CD4-positive, alpha-beta T cell treated with Interleukin-15 for 4 hours (primary cell): ENCODE data around the gene NFATC2.

Experiments used
- DNase-seq: peaks from one replicate; pipeline ENCODE4 v3.0.0-alpha.2; 2020; ENCODE audit warnings: low spot score

NFATC2 gene

DNA sequence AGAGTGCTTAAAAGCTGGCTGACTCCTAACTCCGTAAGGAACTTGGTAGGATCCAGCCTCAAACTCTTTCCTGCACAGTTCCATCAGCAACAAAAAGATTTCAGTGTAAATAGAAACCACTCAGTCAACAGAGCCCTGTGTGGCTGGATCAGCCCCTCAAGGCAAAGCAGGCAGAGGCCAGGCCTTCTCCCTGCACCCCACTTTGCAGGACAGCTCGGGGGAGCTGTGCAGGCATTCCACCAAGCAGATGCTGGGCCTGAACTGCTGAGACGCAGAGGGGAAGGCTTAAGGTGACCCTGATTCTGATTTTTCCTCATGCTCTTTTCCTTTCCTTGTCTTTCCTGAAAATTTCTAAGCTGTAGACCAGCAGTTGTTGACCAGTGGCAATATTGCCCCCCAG, 91.5 kb downstream of the NFATC2 start:
- no peak for DNase-seq

DNA sequence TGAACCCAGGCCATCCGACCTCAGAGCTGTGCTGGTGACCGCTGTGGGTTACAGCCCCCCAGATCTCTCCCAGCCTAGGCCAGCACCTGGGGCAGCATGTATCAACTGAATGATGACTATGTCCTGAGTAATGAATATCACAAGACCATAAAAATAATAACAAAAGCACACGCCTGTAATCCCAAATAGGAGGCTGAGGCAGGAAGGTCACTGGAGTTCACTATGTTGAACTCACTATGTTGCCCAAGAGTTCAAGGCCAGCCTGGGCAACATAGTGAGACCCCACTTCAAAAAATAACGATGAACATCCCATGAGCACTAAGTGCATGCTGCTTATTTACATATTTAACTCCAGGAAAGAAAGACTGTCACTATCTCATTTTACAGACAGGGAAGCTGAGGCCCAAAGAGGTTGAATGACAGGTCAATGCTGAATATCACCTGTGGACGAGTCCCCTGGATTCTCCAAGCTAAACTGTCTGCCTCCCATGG, 92.3 kb downstream of the NFATC2 start:
- DNase-seq = no peak

DNA sequence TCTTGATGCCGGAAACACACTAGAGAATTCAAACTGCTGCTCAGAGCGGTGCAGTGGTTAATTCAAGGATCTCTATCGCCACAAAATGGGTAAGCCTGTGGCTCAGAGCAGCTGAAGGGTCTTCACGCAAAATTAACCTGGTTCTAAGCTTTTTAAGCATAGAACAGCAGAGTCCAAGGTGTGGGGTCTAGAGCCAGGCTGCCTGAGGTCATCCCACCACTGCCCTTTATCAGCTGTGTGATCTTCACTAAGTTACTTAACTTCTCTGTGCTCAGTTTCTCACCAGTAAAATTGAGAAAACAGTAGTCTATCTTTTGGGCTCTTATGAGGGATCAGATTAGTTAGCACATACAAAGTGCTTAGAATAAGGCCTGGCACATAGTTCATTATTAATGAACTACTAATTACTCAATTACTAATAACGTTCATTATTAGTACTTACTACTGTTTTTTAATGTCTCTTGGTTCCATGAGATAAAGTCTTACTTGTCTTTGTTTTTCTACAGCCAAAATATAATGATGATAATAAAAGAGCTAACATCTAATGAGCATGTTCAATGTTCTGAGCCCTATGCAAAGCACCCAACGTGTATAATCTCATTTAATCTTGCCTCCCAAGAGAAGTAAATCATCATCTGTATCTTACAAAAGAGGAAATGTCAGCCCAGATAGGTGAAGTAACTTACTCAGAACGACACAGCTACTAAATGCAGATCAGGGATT, 92.9 kb downstream of the NFATC2 start:
- DNase-seq = no peak

DNA sequence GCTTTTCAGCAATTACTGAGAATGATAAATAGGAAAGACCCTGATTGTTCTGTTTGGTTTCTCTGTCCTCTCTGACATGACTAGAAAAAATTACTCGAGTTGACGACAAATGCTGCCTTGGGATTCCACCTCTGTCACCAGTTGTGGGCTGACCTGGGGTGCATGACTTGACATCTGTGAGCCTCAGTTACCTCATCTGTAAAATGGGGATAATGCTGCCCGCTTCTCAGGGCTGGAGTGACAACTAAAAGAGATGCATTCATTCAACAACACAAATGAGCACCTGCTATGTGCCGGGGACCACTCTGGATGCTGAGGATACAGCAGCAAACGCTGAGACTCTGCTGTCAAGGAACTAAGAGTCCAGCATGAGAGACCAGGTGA, 94.8 kb downstream of the NFATC2 start:
- DNase-seq = no peak

DNA sequence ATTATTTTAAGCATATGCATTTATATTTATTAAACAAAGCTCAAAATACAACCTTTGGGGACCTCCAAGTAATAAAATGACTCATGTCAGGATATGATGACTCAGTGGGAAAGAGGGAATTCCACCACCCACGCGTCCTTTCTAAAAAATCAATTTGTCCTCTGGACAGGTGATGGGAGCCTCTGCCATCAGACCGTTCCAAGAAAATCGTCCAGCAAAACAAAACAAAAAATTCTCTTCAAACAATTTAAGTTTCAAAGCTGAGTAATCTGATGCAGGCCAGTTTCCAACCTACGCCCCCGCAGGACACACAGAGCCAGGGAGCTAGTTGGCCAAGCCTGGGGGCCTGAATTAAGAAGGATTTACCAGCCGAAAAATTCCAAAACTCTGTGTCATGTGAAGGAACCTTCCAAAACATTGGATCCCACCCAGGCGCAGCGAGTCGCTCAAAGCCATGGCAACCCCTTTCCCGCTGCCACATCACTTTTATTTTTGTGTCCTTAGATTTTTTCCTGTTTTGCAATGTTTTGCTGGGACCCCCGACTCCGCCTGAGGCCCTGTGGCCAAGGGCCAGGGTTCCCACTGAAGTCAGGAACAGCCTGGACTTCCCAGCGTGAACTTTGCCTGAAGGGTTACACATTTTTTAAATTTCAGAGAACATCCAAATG, 95.3 kb downstream of the NFATC2 start:
- DNase-seq = no peak

DNA sequence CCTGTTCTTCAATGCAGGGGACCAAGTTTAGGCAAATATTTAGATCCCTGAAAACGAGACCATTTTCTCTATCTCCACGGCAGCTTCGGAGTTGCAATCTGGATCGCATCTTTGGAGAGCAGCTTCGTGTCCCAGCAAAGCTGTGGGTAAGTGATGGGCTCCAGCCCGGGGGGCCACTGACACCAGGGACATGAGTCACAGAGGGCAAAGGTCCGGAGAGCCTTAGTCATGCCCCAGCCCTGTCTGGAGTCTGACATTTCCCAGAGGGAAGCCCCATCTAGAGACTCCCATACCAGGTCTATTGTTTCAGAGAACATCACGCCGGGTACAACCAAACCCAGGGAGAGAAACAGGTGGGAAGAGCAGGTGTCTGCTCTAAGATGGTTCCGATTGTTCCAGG, 95.9 kb downstream of the NFATC2 start:
- DNase-seq = no peak

DNA sequence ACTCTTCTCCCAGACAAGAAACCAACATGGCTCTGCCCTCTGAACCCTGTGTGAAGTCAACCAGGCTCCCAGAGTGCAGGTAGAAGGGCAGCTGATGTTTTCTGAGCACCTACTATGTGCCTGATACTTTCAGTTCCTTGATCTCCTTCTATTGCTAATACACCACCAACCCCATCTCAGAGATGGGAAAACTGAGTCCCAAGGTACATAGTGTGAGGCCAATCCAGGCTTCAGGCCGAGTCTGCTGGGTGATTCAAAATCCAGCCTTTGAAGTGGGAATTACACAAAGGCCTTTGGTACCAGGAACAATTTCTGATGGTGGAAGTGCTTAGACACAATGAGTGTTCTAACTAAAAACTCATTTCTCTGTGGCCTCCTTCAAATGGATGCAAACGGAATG, 96.3 kb downstream of the NFATC2 start:
- DNase-seq = no peak

DNA sequence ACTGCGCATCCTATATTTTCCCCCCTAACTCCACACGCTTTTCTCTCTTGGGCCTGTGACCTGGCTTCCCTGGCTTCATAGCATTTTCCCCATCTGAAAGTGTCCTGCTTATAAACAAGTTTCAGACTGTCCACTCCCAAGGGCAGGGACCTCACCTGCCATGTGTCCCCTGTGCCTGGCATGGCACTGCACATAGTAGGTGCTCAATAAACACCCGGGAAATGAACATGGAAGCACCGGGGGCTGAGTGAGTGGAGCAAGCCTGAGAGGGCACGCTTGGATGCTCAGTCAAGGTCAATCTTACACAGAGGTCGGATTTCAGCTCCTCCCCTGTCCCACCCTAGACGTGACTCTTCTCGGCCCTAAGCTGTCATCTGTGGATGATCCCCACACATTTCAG, 96.9 kb downstream of the NFATC2 start:
- no peak for DNase-seq

DNA sequence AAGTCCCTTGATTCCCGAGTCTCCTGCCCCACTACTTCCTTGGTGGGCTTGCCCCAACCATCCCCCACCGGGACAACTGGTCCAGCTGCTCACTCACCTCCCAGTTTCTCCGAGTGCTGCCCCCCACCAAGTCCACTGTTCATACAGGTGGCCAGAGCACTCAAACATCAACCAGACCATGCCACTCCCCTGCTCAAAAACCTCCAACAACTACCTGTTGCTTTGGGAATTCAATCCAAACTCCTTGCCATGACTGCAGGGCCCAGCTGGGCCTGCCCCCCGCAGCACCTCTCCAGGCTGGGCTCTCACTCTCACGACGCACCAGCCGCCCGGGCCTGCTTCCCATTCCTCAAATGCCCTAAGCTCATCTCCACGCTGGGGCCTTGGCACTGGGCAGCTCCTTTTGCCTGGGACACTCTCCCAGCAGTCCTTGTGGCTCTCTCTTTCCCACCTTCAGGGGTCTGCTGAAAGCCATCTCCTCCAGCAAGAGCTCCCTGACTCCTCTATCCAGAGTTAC, 97.5 kb downstream of the NFATC2 start:
- DNase-seq = no peak

DNA sequence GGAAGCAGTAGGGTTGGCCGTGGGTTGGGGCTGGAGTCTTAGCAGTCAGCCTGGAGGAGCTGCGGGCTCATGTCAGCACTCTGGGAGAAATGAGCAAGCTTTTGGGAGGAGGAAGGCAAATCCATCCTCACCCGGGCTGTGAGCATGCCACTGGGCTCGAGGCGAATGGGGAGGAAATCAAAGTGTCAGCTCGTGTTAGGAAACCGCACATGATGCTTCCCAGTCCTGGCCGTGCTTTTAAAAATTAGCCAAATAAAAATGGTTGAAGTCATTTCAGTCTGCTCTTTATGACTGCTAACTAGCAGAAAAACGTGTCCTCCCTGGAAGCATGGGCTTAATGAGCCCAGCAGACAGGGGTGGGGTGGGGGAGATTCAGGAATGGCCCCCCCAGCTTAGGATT, 98.1 kb downstream of the NFATC2 start:
- DNase-seq = no peak

DNA sequence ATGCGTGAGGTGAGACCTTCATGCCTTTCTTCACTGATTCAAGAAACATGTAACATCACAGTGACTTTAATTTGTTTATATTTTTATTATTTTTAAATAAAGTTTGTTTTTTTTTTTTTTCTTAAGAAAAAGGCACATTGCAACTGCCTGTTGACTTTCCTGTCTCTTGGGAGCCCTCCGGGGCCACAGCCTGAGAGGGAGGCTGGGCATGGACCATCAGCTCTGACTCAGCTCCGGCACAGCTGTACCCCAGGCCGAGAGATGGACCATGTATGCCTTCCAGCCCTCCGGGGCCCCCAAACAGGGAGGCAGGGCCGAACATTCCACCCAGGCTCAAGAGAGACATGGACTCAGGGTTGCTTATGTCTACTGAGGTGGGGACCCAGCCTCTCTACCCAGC, 99.9 kb downstream of the NFATC2 start:
- DNase-seq = no peak

DNA sequence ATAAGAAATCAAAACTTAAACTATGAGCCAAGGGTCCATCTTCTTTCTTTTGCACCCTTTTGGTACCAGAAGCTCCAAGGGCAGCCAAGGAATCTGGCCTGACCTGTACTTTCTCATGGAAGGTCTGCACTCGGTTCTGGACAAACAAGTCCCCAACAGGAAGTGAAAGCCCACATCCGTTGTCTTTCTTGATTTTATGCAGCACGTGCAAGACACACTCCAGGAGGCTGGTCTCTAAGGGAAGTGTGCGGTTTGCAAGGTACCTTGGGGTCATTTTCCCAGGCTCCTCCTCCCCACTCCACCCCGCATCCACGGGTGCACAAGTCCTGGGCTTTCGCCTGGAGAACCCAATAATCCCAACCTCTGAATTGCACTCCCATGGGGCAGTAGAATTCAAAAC, 101.9 kb downstream of the NFATC2 start:
- DNase-seq = no peak

DNA sequence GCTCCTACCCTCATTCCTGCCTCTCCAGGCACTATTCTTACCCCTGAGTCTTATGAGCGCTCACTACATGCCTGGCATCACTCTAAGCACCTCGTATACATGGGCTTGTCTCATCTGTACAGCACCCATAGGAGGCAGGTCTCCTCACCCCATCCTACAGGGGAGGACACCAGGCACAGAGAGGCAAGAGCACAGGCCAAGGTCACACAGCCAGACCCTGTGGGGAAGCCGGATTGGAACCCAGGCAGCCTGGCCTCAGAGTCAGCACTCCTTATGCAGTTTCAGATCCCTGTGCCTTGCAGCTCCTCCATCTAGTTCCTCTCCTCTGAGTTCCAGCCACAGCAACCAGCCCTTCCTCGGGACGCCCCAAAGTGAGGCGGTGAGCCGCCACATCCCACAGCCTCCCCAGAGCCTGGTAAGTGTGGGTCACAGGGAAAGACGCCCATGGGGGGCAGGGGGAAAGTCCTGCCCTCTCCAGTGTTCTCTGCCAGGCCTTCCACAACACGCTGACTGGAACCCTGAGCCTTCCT, 103.3 kb downstream of the NFATC2 start:
- no peak for DNase-seq

DNA sequence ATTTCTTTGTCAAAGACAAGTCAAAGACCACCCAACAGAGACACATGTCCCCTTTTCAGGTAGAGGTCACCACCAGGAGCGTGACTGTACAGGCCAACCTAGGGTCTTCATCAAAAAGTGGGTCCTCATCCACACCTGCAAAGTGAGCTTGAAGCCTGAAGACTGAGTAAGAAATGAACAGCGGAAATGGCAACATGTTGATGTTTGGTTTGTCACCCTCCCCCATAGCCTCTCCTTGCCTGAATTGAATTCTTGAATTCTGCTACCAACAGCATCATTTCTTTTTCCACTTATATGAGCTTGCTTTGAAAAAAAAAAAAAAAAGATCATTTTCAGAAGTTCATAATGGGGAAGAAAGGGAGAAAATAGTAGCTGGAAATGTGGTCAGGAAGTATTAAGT, 104.4 kb downstream of the NFATC2 start:
- no peak for DNase-seq

DNA sequence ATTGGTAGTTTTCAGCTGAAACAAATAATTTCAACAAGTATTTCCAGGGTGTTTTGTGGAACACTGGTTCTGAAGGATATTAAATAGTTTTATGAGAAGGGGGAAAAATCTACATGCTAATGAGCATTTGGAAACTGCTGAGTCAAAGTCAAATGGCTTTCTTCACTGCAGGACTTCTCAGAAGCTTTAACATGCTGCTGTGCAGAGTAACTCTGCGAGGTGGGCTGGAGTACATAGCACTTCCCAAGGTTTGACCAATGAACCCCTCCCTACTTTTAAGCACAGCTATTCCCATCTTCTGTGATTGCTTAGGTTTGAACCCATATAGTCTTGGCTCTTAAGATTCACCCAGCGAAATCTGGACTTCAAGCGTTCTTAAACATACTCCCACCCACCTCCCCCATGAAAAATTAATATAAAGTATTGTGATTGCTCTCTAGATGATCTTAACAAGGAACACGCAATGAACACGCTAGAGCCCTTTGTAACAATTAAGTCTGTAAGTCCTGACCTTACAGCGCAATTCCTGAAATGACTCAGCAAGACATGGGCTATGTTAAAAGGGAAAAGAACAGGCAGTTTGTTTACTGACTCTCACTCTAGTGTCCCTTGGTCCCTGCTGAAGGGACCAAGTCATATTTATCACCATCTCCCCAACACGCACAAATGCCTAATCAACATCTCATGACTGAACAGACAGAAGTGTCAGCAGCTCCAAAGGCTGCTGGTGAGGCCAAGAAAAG, 105.2 kb downstream of the NFATC2 start:
- DNase-seq = no peak

DNA sequence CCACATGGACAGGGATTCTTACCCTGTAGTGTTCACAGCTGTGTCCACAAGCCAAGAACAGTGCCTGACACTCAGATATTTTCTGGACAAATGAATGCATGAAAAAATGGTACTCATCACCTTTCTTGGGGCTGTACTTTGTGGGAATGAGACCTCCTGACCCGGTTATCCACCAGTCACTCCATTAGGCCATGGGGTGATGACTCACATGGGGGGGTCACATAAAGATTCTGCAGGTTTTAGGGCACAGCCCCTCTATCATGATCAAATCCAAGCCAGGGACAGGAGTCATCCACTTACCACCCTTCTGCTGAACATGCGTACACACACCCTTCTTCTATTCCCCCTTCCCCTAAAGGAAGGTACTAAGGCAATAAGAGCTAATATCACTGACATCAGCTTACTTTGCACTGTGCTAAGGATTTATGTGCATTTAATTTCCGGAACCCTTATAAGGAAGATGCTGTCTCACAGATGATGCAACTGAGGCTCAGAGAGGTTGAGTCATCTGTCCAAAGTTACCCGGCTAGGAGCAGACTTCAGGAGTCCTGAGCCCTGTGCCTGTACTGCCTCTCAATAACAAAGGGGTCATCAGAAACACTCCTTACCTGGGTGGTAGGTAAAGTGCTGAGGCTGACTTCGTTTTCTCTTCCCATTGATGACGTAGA, 107.8 kb downstream of the NFATC2 start:
- no peak for DNase-seq

DNA sequence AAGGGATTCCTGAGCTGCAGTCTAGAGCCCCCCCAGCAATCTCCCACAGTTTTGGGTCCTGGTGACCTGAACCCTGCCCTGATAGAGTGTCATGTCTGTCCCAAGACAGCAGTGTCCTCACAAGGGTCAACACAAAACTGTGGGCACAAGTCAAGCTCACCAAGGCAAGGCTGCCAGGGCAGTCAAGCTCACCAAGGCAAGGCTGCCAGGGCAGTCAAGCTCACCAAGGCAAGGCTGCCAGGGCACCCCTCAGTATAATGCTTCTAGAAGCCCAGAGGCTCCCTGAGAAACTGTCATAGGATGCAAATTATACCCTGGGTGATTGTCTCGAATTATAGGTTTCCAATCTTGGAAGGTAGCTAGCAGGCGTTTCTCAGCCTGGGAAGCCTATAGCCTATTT, 108.5 kb downstream of the NFATC2 start:
- DNase-seq = no peak

DNA sequence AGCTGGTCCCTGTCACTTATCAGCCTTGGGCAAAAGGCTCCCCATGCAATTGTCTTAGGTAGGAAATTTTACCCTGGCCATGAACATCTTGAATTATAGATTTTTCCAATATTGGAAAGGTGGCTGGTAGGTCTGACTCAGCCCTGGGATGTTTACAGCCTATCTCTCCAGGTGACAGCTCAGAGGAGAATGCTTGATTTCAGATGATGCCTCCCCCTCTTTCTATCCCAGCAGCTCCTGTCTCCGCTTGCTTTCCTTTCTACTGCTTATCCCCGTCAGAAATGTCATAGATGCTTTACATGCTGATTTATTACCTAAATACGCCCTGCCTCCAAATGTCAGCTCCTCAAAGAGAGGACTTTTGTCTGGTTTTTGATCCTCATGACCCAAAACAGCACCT, 109.6 kb downstream of the NFATC2 start:
- no peak for DNase-seq

DNA sequence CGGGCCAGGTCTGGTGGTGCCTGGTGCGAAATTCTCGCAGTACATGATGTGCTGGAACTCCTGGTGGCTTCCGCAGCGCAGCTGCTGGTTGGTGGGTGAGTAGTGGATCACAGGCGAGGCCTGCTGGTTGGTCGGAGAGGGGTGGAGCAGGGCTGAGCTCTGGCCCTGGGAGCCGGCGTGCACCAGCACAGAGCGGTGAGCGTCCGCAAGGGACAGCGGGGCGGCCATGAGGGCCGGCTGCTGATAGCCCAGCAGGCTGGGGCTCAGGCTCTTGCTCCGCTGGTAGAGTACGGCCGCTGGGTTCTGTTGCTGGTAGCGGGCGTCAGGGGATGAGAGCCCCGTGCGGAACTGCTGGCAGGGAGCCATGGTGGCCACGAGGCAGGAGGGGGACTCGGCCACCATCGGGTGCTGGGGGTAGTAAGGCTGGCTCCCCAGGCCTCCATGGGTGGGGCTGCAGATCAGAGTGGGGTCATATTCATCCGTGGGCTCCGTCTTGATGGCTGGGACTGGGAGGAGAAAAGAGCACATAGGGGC, 110.2 kb downstream of the NFATC2 start:
- DNase-seq = no peak

DNA sequence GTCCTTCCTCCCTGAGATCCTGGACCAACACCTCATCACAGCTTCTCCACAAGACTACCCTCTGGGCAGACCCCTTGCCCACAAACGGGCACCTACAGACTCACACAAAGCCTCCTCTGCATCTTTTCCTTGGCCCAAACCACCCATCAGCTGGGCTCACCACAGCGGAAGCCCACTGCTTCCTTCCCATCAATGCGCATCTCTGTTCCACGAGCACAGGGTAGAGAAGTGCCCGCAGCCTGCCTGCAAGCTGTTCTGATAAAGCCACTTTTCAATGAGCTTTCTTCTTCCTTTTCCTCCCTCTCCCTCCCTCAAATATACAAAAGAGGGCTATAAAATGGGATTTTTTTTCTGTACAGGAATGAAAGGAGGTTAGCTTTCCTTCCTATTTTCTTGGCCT, 111.2 kb downstream of the NFATC2 start:
- no peak for DNase-seq

DNA sequence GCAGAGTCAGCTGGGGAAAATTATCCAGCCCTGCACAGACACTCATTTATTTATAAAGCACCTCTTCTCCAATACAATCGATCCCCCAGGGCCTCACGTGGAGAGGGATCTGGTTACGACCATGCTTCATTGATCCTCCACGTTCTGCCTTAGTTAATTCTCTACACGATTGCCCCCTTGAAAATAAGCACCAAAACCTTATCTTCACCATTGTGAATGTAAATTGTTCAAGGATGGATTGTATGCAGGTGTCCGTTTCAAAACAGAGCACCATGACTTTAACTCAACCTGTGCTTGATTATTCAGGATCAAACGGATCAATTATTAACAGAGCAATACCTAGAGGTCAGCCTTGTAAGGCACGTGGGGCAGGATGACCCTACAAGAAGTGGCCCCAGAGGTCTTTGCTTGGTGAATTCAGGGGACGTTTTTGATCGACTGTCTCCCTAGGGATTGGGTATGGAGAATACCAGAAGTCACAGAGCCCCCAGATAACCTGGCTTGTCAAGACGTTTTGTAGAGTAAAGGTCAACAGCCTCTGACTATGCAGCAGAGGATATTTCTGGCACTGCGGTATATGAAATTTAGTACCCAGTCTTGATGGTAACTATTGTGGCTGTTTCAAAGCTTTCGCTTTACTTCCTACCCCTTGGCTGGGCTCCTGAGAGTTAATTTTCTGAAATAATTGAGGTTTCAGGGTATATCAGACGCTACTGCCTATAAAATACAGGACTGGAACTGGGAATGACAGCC, 112.1 kb downstream of the NFATC2 start:
- no peak for DNase-seq
